HepG2 (cell line): ENCODE measurements around the gene BRD2. TPM values are rescaled to one million over a fixed set of nuclear protein-coding genes. Genes with fewer than 3 reads are reported as not detected.

Source experiments
- CBX5 ChIP-seq: sonication (generic); formaldehyde crosslinking; IDR thresholded peaks from 2 replicates; pipeline ENCODE4 v1.4.0; 2020; ENCODE audit warnings: missing genetic modification reagents, borderline replicate concordance
- ESRRA ChIP-seq: sonication (generic); formaldehyde crosslinking; IDR thresholded peaks from 2 replicates; pipeline ENCODE4 v1.5.1; 2020; ENCODE audit warnings: mild to moderate bottlenecking, low read depth, missing genetic modification reagents
- FLYWCH1 ChIP-seq: sonication (generic); formaldehyde crosslinking; IDR thresholded peaks from 2 replicates; pipeline ENCODE4 v1.8.1; 2023; ENCODE audit warnings: mild to moderate bottlenecking, missing genetic modification reagents
- FOXO1 ChIP-seq: sonication (generic); formaldehyde crosslinking; IDR thresholded peaks from 2 replicates; pipeline ENCODE4 v1.4.0; 2020; ENCODE audit warnings: missing genetic modification reagents
- HOXA9 ChIP-seq: sonication (generic); formaldehyde crosslinking; IDR thresholded peaks from 2 replicates; pipeline ENCODE4 v1.8.1; 2022; ENCODE audit warnings: missing genetic modification reagents, mild to moderate bottlenecking, moderate library complexity, borderline replicate concordance
- KDM5A ChIP-seq: fragments of 200-600 bp; sonication (generic); IDR thresholded peaks from 2 replicates; pipeline ENCODE4 v1.7.0; 2018; ENCODE audit warnings: antibody characterized with exemption, mild to moderate bottlenecking, low read length, borderline replicate concordance
- MEIS1 ChIP-seq: sonication (generic); formaldehyde crosslinking; IDR thresholded peaks from 2 replicates; pipeline ENCODE4 v1.9.0; 2021; ENCODE audit warnings: mild to moderate bottlenecking, missing genetic modification reagents, moderate library complexity, borderline replicate concordance
- PAX8 ChIP-seq: sonication (generic); formaldehyde crosslinking; IDR thresholded peaks from 2 replicates; pipeline ENCODE4 v1.8.0; 2022; ENCODE audit warnings: mild to moderate bottlenecking, missing genetic modification reagents, borderline replicate concordance
- RFXAP ChIP-seq: sonication (generic); formaldehyde crosslinking; IDR thresholded peaks from 2 replicates; pipeline ENCODE4 v1.4.0; 2020; ENCODE audit warnings: missing genetic modification reagents, borderline replicate concordance
- ZNF34 ChIP-seq: sonication (generic); formaldehyde crosslinking; IDR thresholded peaks from 2 replicates; pipeline ENCODE4 v1.4.0; 2020; ENCODE audit warnings: mild to moderate bottlenecking, missing genetic modification reagents, borderline replicate concordance
- ZNF772 ChIP-seq: sonication (generic); formaldehyde crosslinking; IDR thresholded peaks from 2 replicates; pipeline ENCODE4 v1.5.0; 2020; ENCODE audit warnings: mild to moderate bottlenecking, missing genetic modification reagents
- ZNF792 ChIP-seq: IDR thresholded peaks from 2 replicates; pipeline ENCODE4 v1.6.1; 2016
- ZNF83 ChIP-seq: sonication (generic); formaldehyde crosslinking; IDR thresholded peaks from 2 replicates; pipeline ENCODE4 v1.4.0; 2020; ENCODE audit warnings: missing genetic modification reagents, mild to moderate bottlenecking, borderline replicate concordance
- polyA plus RNA-seq, 8 experiments: library from polyadenylated mRNA; depleted of rRNA in 3 of 8; stranded (reverse) in 7 of 8; unstranded in 1 of 8; fragments of >200 nt; fragmentation: Illumina TruSeq in 4 of 8; extraction: Trizol in 4 of 8; gene quantifications; 2 replicates each; pipeline versions ENCODE4 v1.2.1 to v1.2.3, GENCODE V29; 2011 to 2016; ENCODE audit warnings: low read depth in 4 of 8, missing spikeins in 1 of 8, mixed read lengths in 1 of 8; ENCODE audit not compliant: insufficient read depth in 1 of 8
- total RNA-seq, 5 experiments: library from RNA; depleted of rRNA; stranded (reverse); fragments of >200 nt; fragmentation: Illumina TruSeq; extraction: Trizol; gene quantifications; 2 replicates each; pipeline ENCODE4 v1.2.3, GENCODE V29; 2016; ENCODE audit warnings: low read depth in 1 of 5
- TF ChIP-seq, protein P1 (sequence below): sonication (generic); formaldehyde crosslinking; IDR thresholded peaks from 2 replicates; pipeline ENCODE4 v1.5.1; 2020; ENCODE audit warnings: mild to moderate bottlenecking, missing genetic modification reagents, moderate library complexity
- TF ChIP-seq, protein P2 (sequence below): sonication (generic); formaldehyde crosslinking; IDR thresholded peaks from 2 replicates; pipeline ENCODE4 v1.5.0; 2020; ENCODE audit warnings: mild to moderate bottlenecking, missing genetic modification reagents, borderline replicate concordance
- TF ChIP-seq, protein P3 (sequence below), 2 experiments: sonication (generic) in 1 of 2; formaldehyde crosslinking in 1 of 2; IDR thresholded peaks; 2 replicates each; pipeline versions ENCODE4 v1.5.1 to v1.6.1; 2011 to 2020; ENCODE audit warnings: borderline replicate concordance in 1 of 2, low read depth in 1 of 2, low read length in 1 of 2, mild to moderate bottlenecking in 1 of 2, missing genetic modification reagents in 1 of 2, moderate library complexity in 1 of 2
- TF ChIP-seq, protein P4 (sequence below): sonication (generic); formaldehyde crosslinking; IDR thresholded peaks from 2 replicates; pipeline ENCODE4 v1.4.0; 2020; ENCODE audit warnings: missing genetic modification reagents

Gene BRD2
- total and polyA plus RNA-seq, 2 of the 13 experiments (the other 11 are each of a cell fraction or from before 2014, with no cell fraction given): 143 to 202 TPM

DNA sequence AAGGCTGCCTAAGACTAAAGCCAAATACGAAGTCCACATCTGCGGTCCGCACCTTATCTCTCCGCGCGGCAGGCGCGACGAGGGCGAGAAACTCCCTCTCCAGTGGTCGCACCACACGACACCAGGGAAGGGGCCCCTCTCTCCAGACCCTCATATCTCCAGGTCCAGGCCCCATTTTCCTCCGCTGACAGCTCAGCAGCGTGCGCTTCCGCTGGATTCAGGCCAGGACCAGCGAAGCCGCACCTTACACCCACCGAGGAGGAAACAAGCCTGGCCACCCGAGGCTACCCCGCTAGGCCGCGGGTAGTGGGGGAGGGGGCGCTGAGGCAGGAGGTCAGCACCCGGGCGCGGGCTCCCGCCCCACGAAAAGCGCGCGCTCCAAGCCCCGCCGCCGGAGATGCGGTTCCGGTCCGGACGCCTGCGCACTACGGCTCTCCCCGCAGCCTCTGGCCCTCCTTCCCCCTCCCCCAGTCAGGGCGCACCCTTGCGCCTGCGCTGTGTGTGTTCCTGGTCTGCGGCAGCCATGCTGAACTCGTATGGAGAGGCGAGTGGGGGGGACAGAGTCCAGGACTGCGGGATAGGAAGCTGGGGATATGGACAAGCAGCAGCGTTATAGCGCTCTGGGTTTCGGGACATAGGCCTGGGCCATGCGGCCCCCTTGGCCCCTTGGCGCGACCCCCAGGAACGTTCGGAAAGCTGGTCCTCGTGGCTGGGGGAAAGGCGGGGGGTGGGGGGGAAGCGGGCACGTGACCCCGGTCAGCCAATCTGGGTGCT is at the start of gene BRD2 (continued):
- TF ChIP-seq, protein P1, sequence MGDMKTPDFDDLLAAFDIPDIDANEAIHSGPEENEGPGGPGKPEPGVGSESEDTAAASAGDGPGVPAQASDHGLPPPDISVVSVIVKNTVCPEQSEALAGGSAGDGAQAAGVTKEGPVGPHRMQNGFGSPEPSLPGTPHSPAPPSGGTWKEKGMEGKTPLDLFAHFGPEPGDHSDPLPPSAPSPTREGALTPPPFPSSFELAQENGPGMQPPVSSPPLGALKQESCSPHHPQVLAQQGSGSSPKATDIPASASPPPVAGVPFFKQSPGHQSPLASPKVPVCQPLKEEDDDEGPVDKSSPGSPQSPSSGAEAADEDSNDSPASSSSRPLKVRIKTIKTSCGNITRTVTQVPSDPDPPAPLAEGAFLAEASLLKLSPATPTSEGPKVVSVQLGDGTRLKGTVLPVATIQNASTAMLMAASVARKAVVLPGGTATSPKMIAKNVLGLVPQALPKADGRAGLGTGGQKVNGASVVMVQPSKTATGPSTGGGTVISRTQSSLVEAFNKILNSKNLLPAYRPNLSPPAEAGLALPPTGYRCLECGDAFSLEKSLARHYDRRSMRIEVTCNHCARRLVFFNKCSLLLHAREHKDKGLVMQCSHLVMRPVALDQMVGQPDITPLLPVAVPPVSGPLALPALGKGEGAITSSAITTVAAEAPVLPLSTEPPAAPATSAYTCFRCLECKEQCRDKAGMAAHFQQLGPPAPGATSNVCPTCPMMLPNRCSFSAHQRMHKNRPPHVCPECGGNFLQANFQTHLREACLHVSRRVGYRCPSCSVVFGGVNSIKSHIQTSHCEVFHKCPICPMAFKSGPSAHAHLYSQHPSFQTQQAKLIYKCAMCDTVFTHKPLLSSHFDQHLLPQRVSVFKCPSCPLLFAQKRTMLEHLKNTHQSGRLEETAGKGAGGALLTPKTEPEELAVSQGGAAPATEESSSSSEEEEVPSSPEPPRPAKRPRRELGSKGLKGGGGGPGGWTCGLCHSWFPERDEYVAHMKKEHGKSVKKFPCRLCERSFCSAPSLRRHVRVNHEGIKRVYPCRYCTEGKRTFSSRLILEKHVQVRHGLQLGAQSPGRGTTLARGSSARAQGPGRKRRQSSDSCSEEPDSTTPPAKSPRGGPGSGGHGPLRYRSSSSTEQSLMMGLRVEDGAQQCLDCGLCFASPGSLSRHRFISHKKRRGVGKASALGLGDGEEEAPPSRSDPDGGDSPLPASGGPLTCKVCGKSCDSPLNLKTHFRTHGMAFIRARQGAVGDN: peak; percentile 98
- TF ChIP-seq MEIS1 (CRISPR knock-in tag) (peak; percentile 92; the same call in 1 of the 2 replicates), ZNF772 (CRISPR knock-in tag) (peak; percentile 93), FLYWCH1 (CRISPR knock-in tag) (no peak), ZNF34 (CRISPR knock-in tag) (no peak), PAX8 (CRISPR knock-in tag) (peak; percentile 39; the same call in 1 of the 2 replicates), RFXAP (CRISPR knock-in tag) (peak; percentile 88; the same call in 1 of the 2 replicates), FOXO1 (peak; percentile 74), KDM5A (no peak; the same call in 1 of the 2 replicates), ESRRA (CRISPR knock-in tag) (peak; percentile 76; the same call in 1 of the 2 replicates), ZNF792 (CRISPR knock-in tag) (no peak; the same call in 1 of the 2 replicates), HOXA9 (CRISPR knock-in tag) (peak; percentile 80; the same call in 1 of the 2 replicates), CBX5 (CRISPR knock-in tag) (peak; percentile 15; the same call in 1 of the 2 replicates), ZNF83 (peak; percentile 50)
- TF ChIP-seq, protein P2, sequence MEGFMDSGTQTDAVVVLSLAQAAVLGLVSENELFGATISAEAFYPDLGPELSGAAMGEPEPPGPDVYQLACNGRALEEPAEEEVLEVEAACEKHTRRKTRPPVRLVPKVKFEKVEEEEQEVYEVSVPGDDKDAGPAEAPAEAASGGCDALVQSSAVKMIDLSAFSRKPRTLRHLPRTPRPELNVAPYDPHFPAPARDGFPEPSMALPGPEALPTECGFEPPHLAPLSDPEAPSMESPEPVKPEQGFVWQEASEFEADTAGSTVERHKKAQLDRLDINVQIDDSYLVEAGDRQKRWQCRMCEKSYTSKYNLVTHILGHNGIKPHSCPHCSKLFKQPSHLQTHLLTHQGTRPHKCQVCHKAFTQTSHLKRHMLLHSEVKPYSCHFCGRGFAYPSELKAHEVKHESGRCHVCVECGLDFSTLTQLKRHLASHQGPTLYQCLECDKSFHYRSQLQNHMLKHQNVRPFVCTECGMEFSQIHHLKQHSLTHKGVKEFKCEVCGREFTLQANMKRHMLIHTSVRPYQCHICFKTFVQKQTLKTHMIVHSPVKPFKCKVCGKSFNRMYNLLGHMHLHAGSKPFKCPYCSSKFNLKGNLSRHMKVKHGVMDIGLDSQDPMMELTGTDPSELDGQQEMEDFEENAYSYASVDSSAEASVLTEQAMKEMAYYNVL (CRISPR knock-in tag): no peak; the same call in 1 of the 2 replicates
- TF ChIP-seq, protein P3, sequence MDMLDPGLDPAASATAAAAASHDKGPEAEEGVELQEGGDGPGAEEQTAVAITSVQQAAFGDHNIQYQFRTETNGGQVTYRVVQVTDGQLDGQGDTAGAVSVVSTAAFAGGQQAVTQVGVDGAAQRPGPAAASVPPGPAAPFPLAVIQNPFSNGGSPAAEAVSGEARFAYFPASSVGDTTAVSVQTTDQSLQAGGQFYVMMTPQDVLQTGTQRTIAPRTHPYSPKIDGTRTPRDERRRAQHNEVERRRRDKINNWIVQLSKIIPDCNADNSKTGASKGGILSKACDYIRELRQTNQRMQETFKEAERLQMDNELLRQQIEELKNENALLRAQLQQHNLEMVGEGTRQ (IDR thresholded peaks at IDR 0.05; ENCODE audit: low read depth, low read length): peak; percentile 71; the same call in 1 of the 2 replicates
- TF ChIP-seq, protein P3 (CRISPR knock-in tag; IDR thresholded peaks at IDR 0.05; ENCODE audit: borderline replicate concordance): peak; percentile 89
- TF ChIP-seq, protein P4, sequence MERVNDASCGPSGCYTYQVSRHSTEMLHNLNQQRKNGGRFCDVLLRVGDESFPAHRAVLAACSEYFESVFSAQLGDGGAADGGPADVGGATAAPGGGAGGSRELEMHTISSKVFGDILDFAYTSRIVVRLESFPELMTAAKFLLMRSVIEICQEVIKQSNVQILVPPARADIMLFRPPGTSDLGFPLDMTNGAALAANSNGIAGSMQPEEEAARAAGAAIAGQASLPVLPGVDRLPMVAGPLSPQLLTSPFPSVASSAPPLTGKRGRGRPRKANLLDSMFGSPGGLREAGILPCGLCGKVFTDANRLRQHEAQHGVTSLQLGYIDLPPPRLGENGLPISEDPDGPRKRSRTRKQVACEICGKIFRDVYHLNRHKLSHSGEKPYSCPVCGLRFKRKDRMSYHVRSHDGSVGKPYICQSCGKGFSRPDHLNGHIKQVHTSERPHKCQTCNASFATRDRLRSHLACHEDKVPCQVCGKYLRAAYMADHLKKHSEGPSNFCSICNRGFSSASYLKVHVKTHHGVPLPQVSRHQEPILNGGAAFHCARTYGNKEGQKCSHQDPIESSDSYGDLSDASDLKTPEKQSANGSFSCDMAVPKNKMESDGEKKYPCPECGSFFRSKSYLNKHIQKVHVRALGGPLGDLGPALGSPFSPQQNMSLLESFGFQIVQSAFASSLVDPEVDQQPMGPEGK: peak; percentile 93
